Vagina (tissue), 2 donors: ENCODE results near the gene LRRC59. TPM values are rescaled to one million over a fixed set of nuclear protein-coding genes. Genes with fewer than 3 reads are reported as not detected.
"Not testable (repeated sequence)": the region's sequence is repeated elsewhere in the genome, so short reads cannot be mapped to it uniquely, and the experiment has no call there.

Experiments
- DNase-seq, 2 donors: peaks; one replicate each; pipeline ENCODE4 v3.0.0-alpha.2; 2017; ENCODE audit errors: extremely low spot score in 2 of 2
- H3K27ac ChIP-seq: fragments of 200-600 bp; sonication (generic); one replicate; pipeline ENCODE4 v1.5.1; 2019
- H3K27me3 ChIP-seq: fragments of 200-600 bp; sonication (generic); one replicate; pipeline ENCODE4 v1.5.1; 2019
- H3K36me3 ChIP-seq, 2 donors: fragments of 200-600 bp; sonication (generic); one replicate each; pipeline ENCODE4 v1.5.1; 2017 to 2019
- H3K4me1 ChIP-seq: fragments of 200-600 bp; sonication (generic); one replicate; pipeline ENCODE4 v1.5.1; 2019
- H3K4me3 ChIP-seq, 2 donors: fragments of 200-600 bp; sonication (generic); 1 replicate in 1 of 2; 2 replicates in 1 of 2; pipeline ENCODE4 v1.5.1; 2016 to 2019
- H3K9me3 ChIP-seq: fragments of 200-600 bp; sonication (generic); one replicate; pipeline ENCODE4 v1.5.1; 2019
- POLR2A ChIP-seq, 2 donors: fragments of 450-650 bp; IDR thresholded peaks; one replicate each; pipeline ENCODE4 v1.6.1; 2017; ENCODE audit warnings: antibody characterized with exemption in 2 of 2, mild to moderate bottlenecking in 2 of 2, moderate library complexity in 2 of 2
- POLR2AphosphoS5 ChIP-seq, 2 donors: sonication (generic); formaldehyde crosslinking; IDR thresholded peaks; one replicate each; pipeline ENCODE4 v1.9.0; 2017; ENCODE audit warnings: antibody characterized with exemption in 2 of 2, mild to moderate bottlenecking in 2 of 2, low read depth in 1 of 2; ENCODE audit not compliant: insufficient read depth in 1 of 2
- intact Hi-C: fragments of 100-400 bp; cut with DNase I; formaldehyde crosslinking; loops from one replicate; pipeline ENCODE4 v1.15.1; 2023
- total RNA-seq: library from RNA; depleted of rRNA; stranded (reverse); fragments of >200 nt; gene quantifications from one replicate; pipeline ENCODE4 v1.2.3, GENCODE V29; 2016
- TF ChIP-seq, protein P1 (sequence below), 3 experiments: fragments of 450-650 bp in 2 of 3; fragments of 200-600 bp in 1 of 3; sonication (generic) in 1 of 3; IDR thresholded peaks; one replicate each; pipeline ENCODE4 v1.5.1; 2017 to 2019; ENCODE audit warnings: antibody characterized with exemption in 3 of 3, mild to moderate bottlenecking in 2 of 3, moderate library complexity in 2 of 3

Gene LRRC59
- total RNA-seq, 1 donor from 2014 or later = 49.6 TPM

- no peak for TF ChIP-seq POLR2A (IDR thresholded peaks at IDR 0.05)
- TF ChIP-seq, protein P1, sequence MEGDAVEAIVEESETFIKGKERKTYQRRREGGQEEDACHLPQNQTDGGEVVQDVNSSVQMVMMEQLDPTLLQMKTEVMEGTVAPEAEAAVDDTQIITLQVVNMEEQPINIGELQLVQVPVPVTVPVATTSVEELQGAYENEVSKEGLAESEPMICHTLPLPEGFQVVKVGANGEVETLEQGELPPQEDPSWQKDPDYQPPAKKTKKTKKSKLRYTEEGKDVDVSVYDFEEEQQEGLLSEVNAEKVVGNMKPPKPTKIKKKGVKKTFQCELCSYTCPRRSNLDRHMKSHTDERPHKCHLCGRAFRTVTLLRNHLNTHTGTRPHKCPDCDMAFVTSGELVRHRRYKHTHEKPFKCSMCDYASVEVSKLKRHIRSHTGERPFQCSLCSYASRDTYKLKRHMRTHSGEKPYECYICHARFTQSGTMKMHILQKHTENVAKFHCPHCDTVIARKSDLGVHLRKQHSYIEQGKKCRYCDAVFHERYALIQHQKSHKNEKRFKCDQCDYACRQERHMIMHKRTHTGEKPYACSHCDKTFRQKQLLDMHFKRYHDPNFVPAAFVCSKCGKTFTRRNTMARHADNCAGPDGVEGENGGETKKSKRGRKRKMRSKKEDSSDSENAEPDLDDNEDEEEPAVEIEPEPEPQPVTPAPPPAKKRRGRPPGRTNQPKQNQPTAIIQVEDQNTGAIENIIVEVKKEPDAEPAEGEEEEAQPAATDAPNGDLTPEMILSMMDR (IDR thresholded peaks at IDR 0.05) = no peak
- TF ChIP-seq POLR2AphosphoS5 (IDR thresholded peaks at IDR 0.05; ENCODE audit: insufficient read depth in 1 of 2, low read depth in 1 of 2) = no peak
- Histone ChIP-seq H3K36me3 (peaks cover 0 to 8% of the 10 kb centered on the region in 2 donors), H3K27me3 (no peaks in the 10 kb centered on the region), H3K4me3 (no peak overlapping the region), H3K9me3 (no peaks in the 10 kb centered on the region), H3K4me1 (peaks cover 27% of the 10 kb centered on the region), H3K27ac (no peak overlapping the region)
- no peak for DNase-seq
- intact Hi-C loops = no loop called here
Measured at GRCh38 chr17:50432125-50432762, 34.9 kb upstream of the LRRC59 start.

GRCh38 chr17:50430821-50431618, 33.7 kb upstream of the LRRC59 start:
- TF ChIP-seq, protein P1 (IDR thresholded peaks at IDR 0.05) = no peak
- TF ChIP-seq POLR2AphosphoS5 (IDR thresholded peaks at IDR 0.05; ENCODE audit: insufficient read depth in 1 of 2, low read depth in 1 of 2) = no peak
- no peak for TF ChIP-seq POLR2A (IDR thresholded peaks at IDR 0.05)
- Histone ChIP-seq H3K4me3 (no peak overlapping the region), H3K36me3 (no peaks in the 10 kb centered on the region), H3K9me3 (no peaks in the 10 kb centered on the region), H3K4me1 (peaks cover 37% of the 10 kb centered on the region), H3K27me3 (no peaks in the 10 kb centered on the region), H3K27ac (no peak overlapping the region)
- DNase-seq = no peak
- intact Hi-C loops = no loop called here

GRCh38 chr17:50429793-50430192, 32.5 kb upstream of the LRRC59 start:
- DNase-seq = no peak
- intact Hi-C loops = no loop called here
- H3K4me3 ChIP-seq = no peak overlapping the region

DNA sequence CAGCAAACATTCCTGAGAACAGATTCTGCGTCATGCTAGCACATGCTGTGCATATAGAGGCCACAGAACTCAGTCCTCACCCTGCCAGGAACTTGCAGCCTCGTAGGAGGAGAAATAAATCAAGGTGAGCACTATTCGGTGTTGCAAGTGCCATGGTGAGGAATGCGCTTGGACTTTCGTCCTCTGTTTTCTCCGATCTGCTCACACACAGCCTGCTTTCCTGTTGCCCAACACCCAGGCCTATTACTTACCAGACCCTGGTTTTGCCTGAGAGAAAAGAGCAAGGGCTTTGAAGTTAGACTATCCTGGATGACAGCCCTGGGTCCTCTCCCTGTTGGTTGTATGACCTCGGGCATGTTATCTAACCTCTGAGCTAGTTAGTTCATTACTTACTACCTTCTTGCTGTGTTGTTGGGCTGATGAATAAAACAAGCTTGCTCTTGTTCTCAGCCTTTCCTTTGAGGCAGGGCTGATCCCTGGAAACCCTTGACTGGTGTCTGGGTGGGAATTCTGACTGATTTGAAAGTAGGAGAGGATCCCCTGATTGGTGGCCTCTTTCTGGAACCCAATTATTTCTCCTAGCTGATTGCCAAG, 31.6 kb upstream of the LRRC59 start:
- H3K27me3 ChIP-seq = no peaks in the 10 kb centered on the region
- intact Hi-C loops = no loop called here
- no peaks in the 10 kb centered on the region for H3K36me3 ChIP-seq
- peaks cover 56% of the 10 kb centered on the region for H3K4me1 ChIP-seq
- no peak overlapping the region for H3K4me3 ChIP-seq
- DNase-seq = no peak
- H3K9me3 ChIP-seq = no peaks in the 10 kb centered on the region
- H3K27ac ChIP-seq = peak overlapping the region; percentile 58
- TF ChIP-seq POLR2AphosphoS5 (IDR thresholded peaks at IDR 0.05; ENCODE audit: insufficient read depth in 1 of 2, low read depth in 1 of 2) = peak in 1 of 2 donors; percentile 48
- TF ChIP-seq POLR2A (IDR thresholded peaks at IDR 0.05) = no peak

More at GRCh38 chr17:50429793-50430192, 32.5 kb upstream of the LRRC59 start:
- no peak for TF ChIP-seq POLR2AphosphoS5 (IDR thresholded peaks at IDR 0.05; ENCODE audit: insufficient read depth in 1 of 2, low read depth in 1 of 2)
- TF ChIP-seq, protein P1 (IDR thresholded peaks at IDR 0.05) = no peak
- no peak for TF ChIP-seq POLR2A (IDR thresholded peaks at IDR 0.05)
- peak overlapping the region; percentile 58 for H3K27ac ChIP-seq
- no peaks in the 10 kb centered on the region for H3K27me3 ChIP-seq
- H3K36me3 ChIP-seq = no peaks in the 10 kb centered on the region
- H3K9me3 ChIP-seq = no peaks in the 10 kb centered on the region
- peaks cover 48% of the 10 kb centered on the region for H3K4me1 ChIP-seq

DNA sequence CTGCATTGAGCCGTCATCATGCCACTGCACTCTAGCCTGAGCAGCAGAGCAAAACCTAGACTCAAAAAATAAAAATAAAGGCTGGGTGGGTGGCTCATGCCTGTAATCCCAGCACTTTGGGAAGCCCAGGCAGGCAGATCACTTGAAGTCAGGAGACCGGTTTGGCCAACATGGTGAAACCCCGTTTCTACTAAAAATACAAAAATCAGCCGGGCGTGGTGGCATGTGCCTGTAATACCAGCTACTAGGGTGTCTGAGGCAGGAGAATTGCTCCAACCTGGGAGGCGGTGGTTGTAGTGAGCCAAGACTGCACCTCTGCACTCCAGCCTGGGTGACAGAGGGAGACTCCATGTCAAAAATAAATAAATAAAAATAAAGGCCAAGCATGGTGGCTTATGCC, 30.8 kb upstream of the LRRC59 start:
- H3K36me3 ChIP-seq, intact Hi-C loops, H3K4me3 ChIP-seq, DNase-seq, H3K9me3 ChIP-seq, H3K27me3 ChIP-seq: not testable (repeated sequence)
- H3K4me1 ChIP-seq = peaks cover 61% of the 10 kb centered on the region
- H3K27ac ChIP-seq = peak overlapping the region; percentile 89
